GM03348 (cell line): Measurements from ENCODE around the gene GLRX.

Experiments
- DNase-seq: peaks from one replicate; pipeline ENCODE4 v3.0.0; 2012; ENCODE audit warnings: low spot score

GLRX gene

GRCh38 chr5:95808686-95809413 lies 13.7 kb downstream of the GLRX start:
- peak; percentile 77 for DNase-seq

- no peak for DNase-seq
These were observed 14.4 kb downstream of the GLRX start for GRCh38 chr5:95808013-95808685.

- no peak for DNase-seq
These were observed 15.8 kb downstream of the GLRX start for GRCh38 chr5:95806687-95807086.

- DNase-seq = no peak
These were observed 17.6 kb downstream of the GLRX start for GRCh38 chr5:95804736-95805539.

- no peak for DNase-seq
These were observed 19.0 kb downstream of the GLRX start for GRCh38 chr5:95803271-95804148.

- DNase-seq = no peak
These were observed 20.6 kb downstream of the GLRX start for GRCh38 chr5:95801961-95802360.

GRCh38 chr5:95801532-95801931 lies 21.0 kb downstream of the GLRX start:
- DNase-seq = no peak

GRCh38 chr5:95800553-95800952 lies 22.0 kb downstream of the GLRX start:
- DNase-seq = no peak

GRCh38 chr5:95799191-95799835 lies 23.2 kb downstream of the GLRX start:
- DNase-seq = no peak

GRCh38 chr5:95798545-95798944 lies 24.0 kb downstream of the GLRX start:
- no peak for DNase-seq

GRCh38 chr5:95798048-95798447 lies 24.5 kb downstream of the GLRX start:
- no peak for DNase-seq

GRCh38 chr5:95797301-95797700 lies 25.2 kb downstream of the GLRX start:
- DNase-seq = no peak

GRCh38 chr5:95794070-95794516 lies 28.4 kb downstream of the GLRX start:
- DNase-seq = peak; percentile 18

- no peak for DNase-seq
These were observed 30.8 kb downstream of the GLRX start for GRCh38 chr5:95791751-95792150.

GRCh38 chr5:95788493-95788892 lies 34.0 kb downstream of the GLRX start:
- DNase-seq = no peak

- peak; percentile 40 for DNase-seq
These were observed 35.6 kb downstream of the GLRX start for GRCh38 chr5:95786821-95787418.

- no peak for DNase-seq
These were observed 37.8 kb downstream of the GLRX start for GRCh38 chr5:95784514-95785302.

GRCh38 chr5:95783661-95784060 lies 38.9 kb downstream of the GLRX start:
- no peak for DNase-seq

GRCh38 chr5:95782181-95782580 lies 40.3 kb downstream of the GLRX start:
- DNase-seq = no peak

- DNase-seq = peak; percentile 84
These were observed 41.4 kb downstream of the GLRX start for GRCh38 chr5:95781101-95781583.
